ENCODE results near the gene ZNF846. TPM values are rescaled to one million over a fixed set of nuclear protein-coding genes. Genes with fewer than 3 reads are reported as not detected.

Gene ZNF846
- total and polyA plus RNA-seq, 9 of the 15 experiments (the other 6 are each of a cell fraction or from before 2014, with no cell fraction given): 4.1 to 8.7 (median 7.8) TPM

- TF ChIP-seq NFIC (IDR thresholded peaks at IDR 0.05) (peak; percentile 20; the same call in 1 of the 2 replicates), CTCF (IDR thresholded peaks at IDR 0.05 in 2 of 3, conservative IDR thresholded peaks at IDR 0.05 in 1 of 3; ENCODE audit: insufficient read depth in 2 of 3, low read depth in 1 of 3, low read length in 3 of 3) (peak in 1 of 3 experiments; percentile 3; a peak in 1 of 6 replicates), BRD9 (IDR thresholded peaks at IDR 0.05; ENCODE audit: low read depth, partially characterized antibody) (peak; percentile 60), TAF9B (IDR thresholded peaks at IDR 0.05; ENCODE audit: partially characterized antibody) (peak; percentile 25), PCBP1 (IDR thresholded peaks at IDR 0.05; ENCODE audit: low read depth, low read length, poor library complexity, severe bottlenecking) (peak; percentile 79), NCOR1 (IDR thresholded peaks at IDR 0.05) (peak; percentile 15; the same call in 1 of the 2 replicates), ZBTB17 (CRISPR knock-in tag; IDR thresholded peaks at IDR 0.05) (peak; percentile 28; the same call in 1 of the 2 replicates), HNRNPLL (IDR thresholded peaks at IDR 0.05; ENCODE audit: low read depth, low read length, poor library complexity, severe bottlenecking) (peak; percentile 92), HMGN3 (IDR thresholded peaks at IDR 0.05; ENCODE audit: borderline replicate concordance, extremely low read depth, insufficient read length, low read depth, low read length) (peak; percentile 90), ZNF518B (CRISPR knock-in tag; IDR thresholded peaks at IDR 0.05) (no peak), KDM2B (CRISPR knock-in tag; IDR thresholded peaks at IDR 0.05) (0 out of 2 replicates have a peak, but pooled peaks have one; percentile 14), HSF4 (CRISPR knock-in tag; IDR thresholded peaks at IDR 0.05; ENCODE audit: borderline replicate concordance) (no peak), ERF (CRISPR knock-in tag; IDR thresholded peaks at IDR 0.05) (0 out of 2 replicates have a peak, but pooled peaks have one; percentile 18)
- TF ChIP-seq, protein P1, sequence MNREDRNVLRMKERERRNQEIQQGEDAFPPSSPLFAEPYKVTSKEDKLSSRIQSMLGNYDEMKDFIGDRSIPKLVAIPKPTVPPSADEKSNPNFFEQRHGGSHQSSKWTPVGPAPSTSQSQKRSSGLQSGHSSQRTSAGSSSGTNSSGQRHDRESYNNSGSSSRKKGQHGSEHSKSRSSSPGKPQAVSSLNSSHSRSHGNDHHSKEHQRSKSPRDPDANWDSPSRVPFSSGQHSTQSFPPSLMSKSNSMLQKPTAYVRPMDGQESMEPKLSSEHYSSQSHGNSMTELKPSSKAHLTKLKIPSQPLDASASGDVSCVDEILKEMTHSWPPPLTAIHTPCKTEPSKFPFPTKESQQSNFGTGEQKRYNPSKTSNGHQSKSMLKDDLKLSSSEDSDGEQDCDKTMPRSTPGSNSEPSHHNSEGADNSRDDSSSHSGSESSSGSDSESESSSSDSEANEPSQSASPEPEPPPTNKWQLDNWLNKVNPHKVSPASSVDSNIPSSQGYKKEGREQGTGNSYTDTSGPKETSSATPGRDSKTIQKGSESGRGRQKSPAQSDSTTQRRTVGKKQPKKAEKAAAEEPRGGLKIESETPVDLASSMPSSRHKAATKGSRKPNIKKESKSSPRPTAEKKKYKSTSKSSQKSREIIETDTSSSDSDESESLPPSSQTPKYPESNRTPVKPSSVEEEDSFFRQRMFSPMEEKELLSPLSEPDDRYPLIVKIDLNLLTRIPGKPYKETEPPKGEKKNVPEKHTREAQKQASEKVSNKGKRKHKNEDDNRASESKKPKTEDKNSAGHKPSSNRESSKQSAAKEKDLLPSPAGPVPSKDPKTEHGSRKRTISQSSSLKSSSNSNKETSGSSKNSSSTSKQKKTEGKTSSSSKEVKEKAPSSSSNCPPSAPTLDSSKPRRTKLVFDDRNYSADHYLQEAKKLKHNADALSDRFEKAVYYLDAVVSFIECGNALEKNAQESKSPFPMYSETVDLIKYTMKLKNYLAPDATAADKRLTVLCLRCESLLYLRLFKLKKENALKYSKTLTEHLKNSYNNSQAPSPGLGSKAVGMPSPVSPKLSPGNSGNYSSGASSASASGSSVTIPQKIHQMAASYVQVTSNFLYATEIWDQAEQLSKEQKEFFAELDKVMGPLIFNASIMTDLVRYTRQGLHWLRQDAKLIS (CRISPR knock-in tag; IDR thresholded peaks at IDR 0.05): peak; percentile 64; the same call in 1 of the 2 replicates
- TF ChIP-seq, protein P2, sequence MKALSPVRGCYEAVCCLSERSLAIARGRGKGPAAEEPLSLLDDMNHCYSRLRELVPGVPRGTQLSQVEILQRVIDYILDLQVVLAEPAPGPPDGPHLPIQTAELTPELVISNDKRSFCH (CRISPR knock-in tag; IDR thresholded peaks at IDR 0.05): no peak
- TF ChIP-seq, protein P2 (tag; IDR thresholded peaks at IDR 0.05): 0 out of 2 replicates have a peak, but pooled peaks have one; percentile 52
Observed at GRCh38 chr19:9785367-9786331, 17.1 kb upstream of the ZNF846 start (continued).

Data from K562 (cell line).